Left cardiac atrium (tissue), 4 donors: Measurements from ENCODE around the gene THBS4. TPM values are rescaled to one million over a fixed set of nuclear protein-coding genes. Genes with fewer than 3 reads are reported as not detected.

Experiments used
- ATAC-seq, 2 donors: fragments of 200-7000 bp; cut with Tn5 transposase; one replicate each; pipeline ENCODE4 v1.9.1; 2020; ENCODE audit warnings: mild to moderate bottlenecking in 2 of 2, moderate library complexity in 2 of 2
- DNase-seq: peaks from one replicate; pipeline ENCODE4 v3.0.0-alpha.2; 2020
- intact Hi-C, 2 donors: fragments of 100-400 bp; cut with DNase I; formaldehyde crosslinking; loops; one replicate each; pipeline versions ENCODE4 v1.14.1 to v1.15.1; 2022 to 2023
- total RNA-seq, 2 donors: library from RNA; stranded (reverse); fragmentation: NEBNext Ultra II Directional; extraction: Animal tissue kit (Norgen Biotek cat#: 25700); gene quantifications; one replicate each; pipeline ENCODE4 v1.2.1, GENCODE V29; 2021
- donor health status: DM: no; HTN: yes; CAD: no.
- donor health status: DM: no; HTN: yes; CAD: no; lungs with severe emphysema.
- donor health status: DM: yes; HTN: yes; CAD: no.
- donor health status: Dilated cardiomyopathy.

The THBS4 gene
- total RNA-seq, 2 donors from 2014 or later: 9.2 to 37.1 TPM

GRCh38 chr5:80041527-80041926, 6.4 kb downstream of the THBS4 start:
- no peak for ATAC-seq
- no peak for DNase-seq
- intact Hi-C loops: no loop called here

DNA sequence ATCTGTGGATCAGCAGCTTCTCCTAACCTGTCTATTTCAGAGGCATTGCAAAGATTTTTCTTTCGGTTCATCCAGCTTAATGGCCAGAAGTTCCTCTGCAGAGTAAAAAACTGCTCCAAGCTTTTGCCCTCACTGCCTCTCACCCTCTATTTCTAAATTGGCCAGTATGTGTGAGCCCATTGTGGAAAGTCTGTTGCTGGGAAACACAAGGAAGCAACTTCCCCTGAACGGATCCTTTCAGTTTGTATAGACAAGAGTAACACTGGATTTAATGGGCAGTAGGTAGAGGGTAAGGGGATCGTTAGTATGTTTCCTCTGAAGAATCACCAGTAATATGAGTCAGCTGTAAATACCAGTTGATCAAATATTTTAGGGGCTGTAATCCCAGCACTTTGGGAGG, 7.2 kb downstream of the THBS4 start:
- intact Hi-C loops: no loop called here
- no peak for ATAC-seq
- no peak for DNase-seq

- intact Hi-C loops: no loop called here
- DNase-seq: no peak
- ATAC-seq: no peak
Measured at GRCh38 chr5:80043187-80043586, 8.0 kb downstream of the THBS4 start.

- no peak for ATAC-seq
- DNase-seq: no peak
- intact Hi-C loops: no loop called here
Measured at GRCh38 chr5:80048084-80048780, 13.1 kb downstream of the THBS4 start.

DNA sequence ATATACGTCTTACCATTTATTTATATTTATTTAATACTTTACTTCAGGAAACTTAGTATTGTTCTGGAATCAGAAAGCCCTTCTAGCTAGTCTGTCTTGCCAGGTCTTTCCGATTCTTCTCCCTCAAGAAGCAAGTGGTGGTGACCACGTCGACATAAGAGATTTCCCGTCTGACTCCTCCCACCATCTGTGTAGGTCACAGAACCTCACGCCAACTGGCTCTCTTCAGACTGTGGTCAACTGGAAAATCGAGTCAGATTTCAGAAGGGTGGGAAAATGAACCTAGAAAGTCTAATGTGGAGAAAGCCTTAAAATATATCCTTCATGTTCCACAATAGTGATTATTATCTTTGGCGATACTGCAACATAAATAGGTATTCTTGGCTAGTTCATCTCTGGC, 17.3 kb downstream of the THBS4 start:
- ATAC-seq (no peak), DNase-seq (no peak)
- intact Hi-C loops: no loop called here

DNA sequence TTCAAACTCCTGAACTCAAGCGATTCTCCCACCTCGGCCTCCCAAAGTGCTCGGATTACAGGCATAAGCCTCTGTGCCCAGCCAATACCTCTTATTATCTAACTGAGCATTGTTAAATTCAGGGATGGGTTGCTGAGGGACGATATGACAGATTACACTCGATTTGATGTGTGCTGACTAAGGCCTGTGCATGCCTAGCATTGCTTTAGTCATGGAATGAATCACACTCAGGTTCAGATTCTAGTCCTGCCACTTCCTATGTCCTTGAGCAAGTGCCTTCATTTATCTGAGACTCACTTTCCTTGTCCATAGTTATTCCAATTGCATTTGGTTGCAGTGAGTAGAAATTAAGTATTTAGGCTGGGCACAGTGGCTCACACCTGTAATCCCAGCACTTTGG, 19.5 kb downstream of the THBS4 start:
- intact Hi-C loops: no loop called here
- no peak for ATAC-seq

GRCh38 chr5:80055491-80056170, 20.5 kb downstream of the THBS4 start:
- ATAC-seq (no peak), DNase-seq (no peak)
- intact Hi-C loops: no loop called here

More for the DNA sequence above, 19.5 kb downstream of the THBS4 start:
- no peak for DNase-seq

GRCh38 chr5:80057099-80057498, 22.0 kb downstream of the THBS4 start:
- DNase-seq: no peak
- intact Hi-C loops: no loop called here
- no peak for ATAC-seq

- ATAC-seq (no peak), DNase-seq (no peak)
- intact Hi-C loops: no loop called here
Measured at GRCh38 chr5:80057921-80058320, 22.8 kb downstream of the THBS4 start.

DNA sequence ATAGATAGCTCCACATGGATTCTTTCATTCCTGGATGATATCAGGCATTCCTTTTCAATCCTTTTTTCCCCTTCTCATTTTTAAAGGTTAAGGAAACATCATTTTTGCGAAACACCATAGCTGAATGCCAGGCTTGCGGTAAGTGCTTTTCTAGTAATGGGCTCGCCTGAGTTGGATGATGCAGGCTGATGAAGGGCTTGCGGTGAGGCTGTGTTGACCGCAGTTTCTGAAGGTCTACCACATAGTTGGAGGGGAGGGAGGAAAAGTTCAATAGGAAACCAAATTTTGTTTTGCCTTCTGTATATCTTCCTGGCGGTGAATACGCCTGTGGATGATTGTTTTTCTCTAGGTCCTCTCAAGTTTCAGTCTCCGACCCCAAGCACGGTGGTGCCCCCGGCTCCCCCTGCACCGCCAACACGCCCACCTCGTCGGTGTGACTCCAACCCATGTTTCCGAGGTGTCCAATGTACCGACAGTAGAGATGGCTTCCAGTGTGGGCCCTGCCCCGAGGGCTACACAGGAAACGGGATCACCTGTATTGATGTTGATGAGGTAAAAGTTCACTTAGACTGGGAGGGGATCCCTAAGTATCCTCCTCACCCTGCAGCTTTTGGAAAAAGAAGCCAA, 24.3 kb downstream of the THBS4 start:
- intact Hi-C loops: no loop called here
- DNase-seq (no peak), ATAC-seq (no peak)

- DNase-seq (no peak), ATAC-seq (no peak)
- intact Hi-C loops: no loop called here
Measured at GRCh38 chr5:80060966-80061365, 25.8 kb downstream of the THBS4 start.

DNA sequence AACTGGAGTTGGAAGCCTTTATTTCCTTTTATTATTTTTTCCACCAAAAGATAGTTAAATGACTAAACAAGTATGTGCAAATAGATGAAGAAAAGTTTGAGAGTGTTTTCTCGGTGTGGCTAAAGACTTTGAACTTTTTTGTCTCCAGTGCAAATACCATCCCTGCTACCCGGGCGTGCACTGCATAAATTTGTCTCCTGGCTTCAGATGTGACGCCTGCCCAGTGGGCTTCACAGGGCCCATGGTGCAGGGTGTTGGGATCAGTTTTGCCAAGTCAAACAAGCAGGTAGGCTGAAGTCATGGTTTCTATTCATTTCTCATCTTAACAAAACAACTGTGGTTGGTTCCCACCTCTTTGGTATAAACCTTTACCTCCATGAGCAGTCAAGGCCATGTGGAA, 26.4 kb downstream of the THBS4 start:
- DNase-seq (no peak), ATAC-seq (no peak)
- intact Hi-C loops: no loop called here

GRCh38 chr5:80064124-80064523, 29.0 kb downstream of the THBS4 start:
- intact Hi-C loops: no loop called here
- DNase-seq: no peak
- no peak for ATAC-seq

DNA sequence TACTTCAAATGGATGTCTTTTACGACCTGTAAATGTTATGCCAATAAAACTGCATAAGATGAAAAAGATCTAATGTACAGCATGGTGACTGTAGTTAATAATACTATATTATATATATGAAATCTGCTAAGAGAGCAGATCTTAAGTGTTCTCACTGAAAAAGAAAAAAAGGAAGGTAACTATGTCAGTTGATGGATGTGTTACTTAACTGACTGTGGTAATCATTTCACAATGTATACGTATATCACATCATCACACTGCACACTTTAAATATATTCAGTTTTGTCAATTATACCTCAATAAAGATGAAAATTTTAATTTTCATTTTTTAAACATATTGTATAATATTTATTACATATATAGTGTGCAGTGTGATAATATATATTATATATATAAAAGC, 31.9 kb downstream of the THBS4 start:
- intact Hi-C loops: no loop called here
- ATAC-seq (no peak), DNase-seq (no peak)

DNA sequence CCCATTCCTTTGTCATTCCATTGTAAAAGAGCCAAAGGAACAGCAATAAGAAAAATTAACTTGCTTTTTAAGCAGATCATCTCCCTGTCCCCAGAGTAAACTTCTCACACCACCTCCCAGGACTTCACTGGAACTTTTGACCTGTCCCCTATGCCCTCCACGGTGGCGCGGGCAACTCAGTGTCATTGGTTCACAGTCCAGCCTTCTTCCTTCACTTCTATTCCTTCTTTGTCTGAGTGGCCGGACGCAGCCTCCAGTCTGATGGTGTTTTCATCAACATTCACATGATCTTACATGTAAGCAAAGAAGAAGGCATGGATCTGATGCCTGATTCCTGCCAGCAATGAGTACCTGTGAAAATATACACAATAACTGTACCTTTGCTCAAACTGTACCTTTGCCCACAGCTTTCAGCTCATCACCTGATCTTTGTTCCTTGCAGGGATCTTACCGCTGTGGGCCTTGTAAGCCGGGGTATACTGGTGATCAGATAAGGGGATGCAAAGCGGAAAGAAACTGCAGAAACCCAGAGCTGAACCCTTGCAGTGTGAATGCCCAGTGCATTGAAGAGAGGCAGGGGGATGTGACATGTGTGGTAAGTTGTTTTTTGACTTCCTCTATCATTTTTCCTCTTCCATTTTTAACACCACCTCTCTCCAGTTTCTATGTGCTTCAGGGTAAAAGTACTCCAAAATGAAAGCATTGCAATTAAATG, 32.5 kb downstream of the THBS4 start:
- intact Hi-C loops: no loop called here
- no peak for DNase-seq
- ATAC-seq: no peak

GRCh38 chr5:80068246-80068636, 33.1 kb downstream of the THBS4 start:
- ATAC-seq (no peak), DNase-seq (no peak)
- intact Hi-C loops: no loop called here

- ATAC-seq: no peak
- intact Hi-C loops: no loop called here
- DNase-seq: no peak
Measured at GRCh38 chr5:80068775-80069174, 33.6 kb downstream of the THBS4 start.

- intact Hi-C loops: no loop called here
- DNase-seq: no peak
Measured at GRCh38 chr5:80069251-80069800, 34.2 kb downstream of the THBS4 start.

GRCh38 chr5:80069918-80070318, 34.8 kb downstream of the THBS4 start:
- DNase-seq (no peak), ATAC-seq (peak; percentile 62 to 71)

More at GRCh38 chr5:80069251-80069800, 34.2 kb downstream of the THBS4 start:
- ATAC-seq: peak in 1 of 2 donors; percentile 41

More at GRCh38 chr5:80069918-80070318, 34.8 kb downstream of the THBS4 start:
- intact Hi-C loops: loop anchor here in 1 of 2 donors (10.0 kb wide), 1 partner anchor 75 kb away; the partner anchor contains the start of gene MTX3
